ENCODE results near the gene ZNF436.

GRCh38 chr1:23387494-23387893, 17.9 kb upstream of the ZNF436 start:
- TF ChIP-seq, protein P1, sequence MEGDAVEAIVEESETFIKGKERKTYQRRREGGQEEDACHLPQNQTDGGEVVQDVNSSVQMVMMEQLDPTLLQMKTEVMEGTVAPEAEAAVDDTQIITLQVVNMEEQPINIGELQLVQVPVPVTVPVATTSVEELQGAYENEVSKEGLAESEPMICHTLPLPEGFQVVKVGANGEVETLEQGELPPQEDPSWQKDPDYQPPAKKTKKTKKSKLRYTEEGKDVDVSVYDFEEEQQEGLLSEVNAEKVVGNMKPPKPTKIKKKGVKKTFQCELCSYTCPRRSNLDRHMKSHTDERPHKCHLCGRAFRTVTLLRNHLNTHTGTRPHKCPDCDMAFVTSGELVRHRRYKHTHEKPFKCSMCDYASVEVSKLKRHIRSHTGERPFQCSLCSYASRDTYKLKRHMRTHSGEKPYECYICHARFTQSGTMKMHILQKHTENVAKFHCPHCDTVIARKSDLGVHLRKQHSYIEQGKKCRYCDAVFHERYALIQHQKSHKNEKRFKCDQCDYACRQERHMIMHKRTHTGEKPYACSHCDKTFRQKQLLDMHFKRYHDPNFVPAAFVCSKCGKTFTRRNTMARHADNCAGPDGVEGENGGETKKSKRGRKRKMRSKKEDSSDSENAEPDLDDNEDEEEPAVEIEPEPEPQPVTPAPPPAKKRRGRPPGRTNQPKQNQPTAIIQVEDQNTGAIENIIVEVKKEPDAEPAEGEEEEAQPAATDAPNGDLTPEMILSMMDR (IDR thresholded peaks at IDR 0.05; ENCODE audit: insufficient read depth, low read length, poor library complexity, severe bottlenecking): no peak
- no peak for TF ChIP-seq EZH2phosphoT487 (conservative IDR thresholded peaks at IDR 0.05; ENCODE audit: low read length)
